Esophagus mucosa (tissue), 1 donor: ENCODE results near the gene SPATA9. TPM values are rescaled to one million over a fixed set of nuclear protein-coding genes. Genes with fewer than 3 reads are reported as not detected.
"Not testable (repeated sequence)": the region's sequence is repeated elsewhere in the genome, so short reads cannot be mapped to it uniquely, and the experiment has no call there.

Experiments used
- ATAC-seq: fragments of 200-7000 bp; cut with Tn5 transposase; one replicate; pipeline ENCODE4 v1.9.1; 2020
- total RNA-seq: library from RNA; stranded (reverse); gene quantifications from one replicate; pipeline ENCODE4 v1.2.4, GENCODE V29; 2023
- donor health status: DM: yes; HTN: yes; CAD: no.

Gene SPATA9
- total RNA-seq, 1 donor from 2014 or later = not detected

- ATAC-seq = no peak
These were observed 39.6 kb downstream of the SPATA9 start for GRCh38 chr5:95643152-95643551.

GRCh38 chr5:95641741-95642220 is 41.0 kb downstream of the SPATA9 start:
- ATAC-seq = no peak

GRCh38 chr5:95638632-95639031 is 44.2 kb downstream of the SPATA9 start:
- ATAC-seq = no peak

GRCh38 chr5:95634081-95634480 is 48.7 kb downstream of the SPATA9 start:
- no peak for ATAC-seq

GRCh38 chr5:95633671-95634070 is 49.1 kb downstream of the SPATA9 start:
- ATAC-seq = no peak

GRCh38 chr5:95632942-95633341 is 49.8 kb downstream of the SPATA9 start:
- ATAC-seq = not testable (repeated sequence)

- ATAC-seq = peak; percentile 95
These were observed 50.7 kb downstream of the SPATA9 start for GRCh38 chr5:95631991-95632675.

GRCh38 chr5:95631255-95631958 is 51.4 kb downstream of the SPATA9 start:
- ATAC-seq = no peak

GRCh38 chr5:95630394-95630917 is 52.3 kb downstream of the SPATA9 start:
- no peak for ATAC-seq

- ATAC-seq = no peak
These were observed 53.9 kb downstream of the SPATA9 start for GRCh38 chr5:95628933-95629332.

GRCh38 chr5:95627971-95628810 is 54.6 kb downstream of the SPATA9 start:
- ATAC-seq = no peak

GRCh38 chr5:95626701-95627100 is 56.1 kb downstream of the SPATA9 start:
- ATAC-seq = no peak

- no peak for ATAC-seq
These were observed 58.4 kb downstream of the SPATA9 start for GRCh38 chr5:95624368-95624767.

- no peak for ATAC-seq
These were observed 59.1 kb downstream of the SPATA9 start for GRCh38 chr5:95623706-95624105.

- no peak for ATAC-seq
These were observed 60.8 kb downstream of the SPATA9 start for GRCh38 chr5:95621839-95622629.

- ATAC-seq = peak; percentile 42
These were observed 61.6 kb downstream of the SPATA9 start for GRCh38 chr5:95620870-95621838.

- ATAC-seq = peak; percentile 72
These were observed 62.5 kb downstream of the SPATA9 start, which contains the start of gene GPR150 for GRCh38 chr5:95620030-95620869. Gene GPR150, plus strand, starts transcription at chr5:95620087. Its CDS starts 189 bp downstream, at chr5:95620276.

GRCh38 chr5:95619514-95620029 is 63.2 kb downstream of the SPATA9 start:
- ATAC-seq = no peak

GRCh38 chr5:95619096-95619495 is 63.7 kb downstream of the SPATA9 start:
- ATAC-seq = no peak
